ENCODE data around the gene BRD4.
"Not testable (repeated sequence)": the region's sequence is repeated elsewhere in the genome, so short reads cannot be mapped to it uniquely, and the experiment has no call there.

The BRD4 gene

GRCh38 chr19:15358918-15359317 lies 26.6 kb upstream of the BRD4 start:
- DNase-seq (ENCODE audit: low read depth): no peak
- no peak overlapping the region for H3K4me3 ChIP-seq (ENCODE audit: control insufficient read depth, low read depth, low read length)
- TF ChIP-seq, protein P1, sequence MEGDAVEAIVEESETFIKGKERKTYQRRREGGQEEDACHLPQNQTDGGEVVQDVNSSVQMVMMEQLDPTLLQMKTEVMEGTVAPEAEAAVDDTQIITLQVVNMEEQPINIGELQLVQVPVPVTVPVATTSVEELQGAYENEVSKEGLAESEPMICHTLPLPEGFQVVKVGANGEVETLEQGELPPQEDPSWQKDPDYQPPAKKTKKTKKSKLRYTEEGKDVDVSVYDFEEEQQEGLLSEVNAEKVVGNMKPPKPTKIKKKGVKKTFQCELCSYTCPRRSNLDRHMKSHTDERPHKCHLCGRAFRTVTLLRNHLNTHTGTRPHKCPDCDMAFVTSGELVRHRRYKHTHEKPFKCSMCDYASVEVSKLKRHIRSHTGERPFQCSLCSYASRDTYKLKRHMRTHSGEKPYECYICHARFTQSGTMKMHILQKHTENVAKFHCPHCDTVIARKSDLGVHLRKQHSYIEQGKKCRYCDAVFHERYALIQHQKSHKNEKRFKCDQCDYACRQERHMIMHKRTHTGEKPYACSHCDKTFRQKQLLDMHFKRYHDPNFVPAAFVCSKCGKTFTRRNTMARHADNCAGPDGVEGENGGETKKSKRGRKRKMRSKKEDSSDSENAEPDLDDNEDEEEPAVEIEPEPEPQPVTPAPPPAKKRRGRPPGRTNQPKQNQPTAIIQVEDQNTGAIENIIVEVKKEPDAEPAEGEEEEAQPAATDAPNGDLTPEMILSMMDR (IDR thresholded peaks at IDR 0.05; ENCODE audit: control insufficient read depth, insufficient read depth, low read depth, low read length, missing control alignments): no peak

- no peak for DNase-seq (ENCODE audit: low read depth)
- no peak overlapping the region for H3K4me3 ChIP-seq (ENCODE audit: control insufficient read depth, low read depth, low read length)
- TF ChIP-seq, protein P1 (IDR thresholded peaks at IDR 0.05; ENCODE audit: control insufficient read depth, insufficient read depth, low read depth, low read length, missing control alignments): no peak
Measured at GRCh38 chr19:15357906-15358305, 25.6 kb upstream of the BRD4 start.

GRCh38 chr19:15354566-15355296 lies 22.4 kb upstream of the BRD4 start:
- TF ChIP-seq, protein P1 (IDR thresholded peaks at IDR 0.05; ENCODE audit: control insufficient read depth, insufficient read depth, low read depth, low read length, missing control alignments): no peak
- DNase-seq (ENCODE audit: low read depth): no peak
- no peak overlapping the region for H3K4me3 ChIP-seq (ENCODE audit: control insufficient read depth, low read depth, low read length)

- TF ChIP-seq, protein P1 (IDR thresholded peaks at IDR 0.05; ENCODE audit: control insufficient read depth, insufficient read depth, low read depth, low read length, missing control alignments): no peak
Measured at GRCh38 chr19:15353908-15354307, 21.6 kb upstream of the BRD4 start.

DNA sequence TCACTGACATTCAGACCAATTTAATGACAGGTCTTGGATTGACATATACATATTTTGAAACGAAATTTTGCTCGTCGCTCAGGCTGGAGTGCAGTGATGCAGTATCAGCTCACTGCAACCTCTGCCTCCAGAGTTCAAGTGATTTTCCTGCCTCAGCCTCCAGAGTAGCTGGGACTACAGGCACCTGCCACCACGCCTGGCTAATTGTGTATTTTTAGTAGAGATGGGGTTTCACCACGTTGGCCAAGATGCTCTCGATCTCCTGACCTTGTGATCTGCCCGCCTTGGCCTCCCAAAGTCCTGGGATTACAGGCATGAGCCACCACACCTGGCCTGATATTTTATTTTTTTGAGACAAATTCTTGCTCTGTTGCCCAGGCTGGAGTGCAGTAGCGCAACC lies 20.2 kb upstream of the BRD4 start:
- DNase-seq (ENCODE audit: low read depth); H3K4me3 ChIP-seq (ENCODE audit: control insufficient read depth, low read depth, low read length): not testable (repeated sequence)

More at GRCh38 chr19:15353908-15354307, 21.6 kb upstream of the BRD4 start:
- H3K4me3 ChIP-seq (ENCODE audit: control insufficient read depth, low read depth, low read length): no peak overlapping the region
- DNase-seq (ENCODE audit: low read depth): no peak

DNA sequence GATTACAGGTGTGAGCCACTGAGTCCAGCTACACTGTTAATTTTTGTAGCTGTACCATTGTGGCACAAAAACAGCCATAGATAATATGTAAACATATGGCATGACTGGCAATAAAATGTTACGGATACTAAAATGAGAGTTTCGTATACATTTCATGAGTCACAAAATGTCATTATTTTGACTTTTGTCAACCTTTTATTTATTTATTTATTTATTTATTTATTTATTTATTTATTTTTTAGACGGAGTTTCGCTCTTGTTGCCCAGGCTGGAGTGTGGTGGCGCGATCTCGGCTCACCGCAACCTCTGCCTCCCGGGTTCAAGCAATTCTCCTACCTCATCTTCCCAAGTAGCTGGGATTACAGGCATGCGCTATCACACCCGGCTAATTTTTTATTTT lies 9.0 kb upstream of the BRD4 start:
- H3K4me3 ChIP-seq (ENCODE audit: control insufficient read depth, low read depth, low read length); DNase-seq (ENCODE audit: low read depth): not testable (repeated sequence)

- TF ChIP-seq, protein P1 (IDR thresholded peaks at IDR 0.05; ENCODE audit: control insufficient read depth, insufficient read depth, low read depth, low read length, missing control alignments): no peak
- DNase-seq (ENCODE audit: low read depth): no peak
Measured at GRCh38 chr19:15340086-15340485, 7.7 kb upstream of the BRD4 start.

DNA sequence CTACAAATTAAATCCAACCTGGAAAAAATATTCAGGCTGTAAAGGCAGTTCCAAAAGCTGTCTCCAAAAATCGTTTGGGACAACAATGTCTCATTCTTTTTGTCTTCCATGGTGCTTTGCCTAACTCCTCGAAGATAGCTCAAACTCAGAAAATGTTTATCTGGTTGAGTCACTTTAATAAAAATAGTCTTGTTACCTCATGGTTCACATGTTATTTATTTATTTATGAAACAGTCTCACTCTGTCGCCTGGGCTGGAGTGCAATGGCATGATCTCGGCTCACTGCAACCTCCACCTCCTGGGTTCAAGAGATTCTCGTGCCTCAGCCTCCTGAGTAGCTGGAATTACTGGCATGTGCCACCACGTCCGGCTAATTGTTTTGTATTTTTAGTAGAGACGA lies 4.9 kb upstream of the BRD4 start:
- no peak overlapping the region for H3K4me3 ChIP-seq (ENCODE audit: control insufficient read depth, low read depth, low read length)
- TF ChIP-seq, protein P1 (IDR thresholded peaks at IDR 0.05; ENCODE audit: control insufficient read depth, insufficient read depth, low read depth, low read length, missing control alignments): no peak
- peak; percentile 40 for DNase-seq (ENCODE audit: low read depth)

More at GRCh38 chr19:15340086-15340485, 7.7 kb upstream of the BRD4 start:
- no peak overlapping the region for H3K4me3 ChIP-seq (ENCODE audit: control insufficient read depth, low read depth, low read length)

DNA sequence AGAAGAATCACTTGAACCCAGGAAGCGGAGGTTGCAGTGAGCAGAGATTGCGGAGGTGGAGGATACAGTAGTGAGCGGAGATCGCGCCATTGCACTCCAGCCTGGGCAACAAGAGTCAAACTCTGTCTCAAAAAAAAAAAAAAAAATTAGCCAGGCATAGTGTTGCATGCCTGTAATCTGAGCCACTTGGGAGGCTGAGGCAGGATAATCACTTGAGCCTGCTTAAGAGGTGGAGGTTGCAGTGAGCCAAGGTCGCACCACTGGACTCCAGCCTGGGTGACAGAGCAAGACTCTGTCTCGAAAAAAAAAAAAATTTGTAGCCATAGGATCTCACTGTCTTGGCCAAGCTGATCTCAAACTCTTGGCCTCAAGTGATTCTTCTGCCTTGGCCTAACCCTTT lies 3.7 kb upstream of the BRD4 start:
- not testable (repeated sequence) for H3K4me3 ChIP-seq (ENCODE audit: control insufficient read depth, low read depth, low read length); DNase-seq (ENCODE audit: low read depth)

Measured in AG09309 (cell line).